Upper lobe of left lung (tissue), 4 donors: ENCODE data around the gene TRPC4.

Source experiments
- POLR2A ChIP-seq, 4 donors: fragments of 450-650 bp; IDR thresholded peaks; one replicate each; pipeline ENCODE4 v1.5.1; 2016 to 2017; ENCODE audit warnings: antibody characterized with exemption in 4 of 4, mild to moderate bottlenecking in 2 of 4
- TF ChIP-seq, protein P1 (sequence below), 6 experiments: fragments of 450-650 bp in 4 of 6; fragments of 200-600 bp in 2 of 6; sonication (generic) in 2 of 6; IDR thresholded peaks; one replicate each; pipeline ENCODE4 v1.5.1; 2016 to 2019; ENCODE audit warnings: antibody characterized with exemption in 6 of 6

DNA sequence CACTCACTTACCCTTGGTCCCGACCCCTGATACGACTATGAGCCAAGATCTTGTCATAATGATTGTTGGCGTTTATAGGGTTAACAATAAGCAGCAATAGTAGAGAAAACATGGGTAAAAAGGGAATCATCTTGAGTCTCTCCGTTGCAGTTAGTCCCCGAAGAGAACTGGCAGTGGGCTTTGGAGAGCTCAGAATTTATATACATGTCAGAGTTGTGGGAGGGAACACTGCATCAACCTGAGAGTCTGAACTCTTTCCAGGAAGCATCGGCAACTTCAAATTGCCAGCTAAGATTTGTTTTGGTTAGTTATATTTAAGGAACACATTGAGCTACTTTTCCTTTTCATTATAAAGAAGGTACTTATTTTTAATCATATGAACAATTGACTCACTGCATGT, 271.0 kb downstream of the TRPC4 start, which contains the start of gene POSTN:
- TF ChIP-seq POLR2A (IDR thresholded peaks at IDR 0.05): no peak
- TF ChIP-seq, protein P1, sequence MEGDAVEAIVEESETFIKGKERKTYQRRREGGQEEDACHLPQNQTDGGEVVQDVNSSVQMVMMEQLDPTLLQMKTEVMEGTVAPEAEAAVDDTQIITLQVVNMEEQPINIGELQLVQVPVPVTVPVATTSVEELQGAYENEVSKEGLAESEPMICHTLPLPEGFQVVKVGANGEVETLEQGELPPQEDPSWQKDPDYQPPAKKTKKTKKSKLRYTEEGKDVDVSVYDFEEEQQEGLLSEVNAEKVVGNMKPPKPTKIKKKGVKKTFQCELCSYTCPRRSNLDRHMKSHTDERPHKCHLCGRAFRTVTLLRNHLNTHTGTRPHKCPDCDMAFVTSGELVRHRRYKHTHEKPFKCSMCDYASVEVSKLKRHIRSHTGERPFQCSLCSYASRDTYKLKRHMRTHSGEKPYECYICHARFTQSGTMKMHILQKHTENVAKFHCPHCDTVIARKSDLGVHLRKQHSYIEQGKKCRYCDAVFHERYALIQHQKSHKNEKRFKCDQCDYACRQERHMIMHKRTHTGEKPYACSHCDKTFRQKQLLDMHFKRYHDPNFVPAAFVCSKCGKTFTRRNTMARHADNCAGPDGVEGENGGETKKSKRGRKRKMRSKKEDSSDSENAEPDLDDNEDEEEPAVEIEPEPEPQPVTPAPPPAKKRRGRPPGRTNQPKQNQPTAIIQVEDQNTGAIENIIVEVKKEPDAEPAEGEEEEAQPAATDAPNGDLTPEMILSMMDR (IDR thresholded peaks at IDR 0.05): no peak
